Hepatic stellate cell (primary cell): Measurements from ENCODE around the gene FARP2.
"Not testable (repeated sequence)": the region's sequence is repeated elsewhere in the genome, so short reads cannot be mapped to it uniquely, and the experiment has no call there.

Source experiments
- DNase-seq: peaks from one replicate; pipeline ENCODE4 v3.0.0; 2011; ENCODE audit warnings: low spot score

The FARP2 gene

DNA sequence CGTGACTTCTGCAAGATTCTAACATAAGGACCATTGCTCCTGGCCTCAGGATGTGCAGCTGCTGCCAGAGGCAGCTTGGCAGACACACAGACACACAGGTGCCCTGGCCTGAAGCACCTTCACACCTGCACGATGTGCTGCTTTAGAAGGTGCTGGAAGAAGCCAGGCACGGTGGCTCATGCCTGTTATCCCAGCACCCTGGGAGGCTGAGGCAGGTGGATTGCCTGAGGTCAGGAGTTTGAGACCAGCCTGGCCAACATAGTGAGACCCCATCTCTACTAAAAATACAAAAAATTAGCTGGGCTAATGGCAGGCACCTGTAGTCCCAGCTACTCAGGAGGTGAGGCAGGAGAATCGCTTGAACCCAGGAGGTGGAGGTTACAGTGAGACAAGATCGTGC is 57.4 kb downstream of the FARP2 start:
- DNase-seq = not testable (repeated sequence)

DNA sequence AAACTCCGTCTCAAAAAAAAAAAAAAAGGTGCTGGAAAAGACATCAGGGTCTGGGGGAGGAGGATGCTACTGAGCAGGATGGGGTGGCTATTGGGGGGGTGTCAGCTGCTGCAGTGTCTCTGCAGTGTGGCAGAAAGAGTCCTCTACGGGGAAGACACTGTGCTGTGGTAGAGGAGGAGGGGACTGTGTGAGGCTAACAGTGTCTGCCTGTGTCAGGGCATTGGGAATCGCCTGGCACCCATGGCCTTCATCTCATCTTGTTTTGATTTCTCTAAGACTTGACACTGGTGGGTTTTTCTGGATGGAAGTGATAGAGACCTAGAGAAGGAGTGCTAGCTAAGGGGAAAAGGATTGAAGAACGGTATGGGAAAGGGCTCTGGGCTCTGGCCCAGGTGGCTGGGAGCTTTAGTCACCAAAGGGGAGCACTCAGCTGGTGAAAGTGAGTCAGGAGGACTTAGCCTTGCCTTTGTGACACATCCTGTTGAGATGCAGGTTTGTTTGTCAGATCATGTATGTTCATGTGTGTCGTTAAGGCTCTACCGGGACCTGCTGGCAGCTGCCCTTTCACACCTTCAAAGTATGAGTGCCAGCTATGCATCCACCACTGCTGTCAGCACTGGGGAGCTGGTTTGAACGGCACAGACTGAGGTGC is 58.0 kb downstream of the FARP2 start:
- DNase-seq = no peak

DNA sequence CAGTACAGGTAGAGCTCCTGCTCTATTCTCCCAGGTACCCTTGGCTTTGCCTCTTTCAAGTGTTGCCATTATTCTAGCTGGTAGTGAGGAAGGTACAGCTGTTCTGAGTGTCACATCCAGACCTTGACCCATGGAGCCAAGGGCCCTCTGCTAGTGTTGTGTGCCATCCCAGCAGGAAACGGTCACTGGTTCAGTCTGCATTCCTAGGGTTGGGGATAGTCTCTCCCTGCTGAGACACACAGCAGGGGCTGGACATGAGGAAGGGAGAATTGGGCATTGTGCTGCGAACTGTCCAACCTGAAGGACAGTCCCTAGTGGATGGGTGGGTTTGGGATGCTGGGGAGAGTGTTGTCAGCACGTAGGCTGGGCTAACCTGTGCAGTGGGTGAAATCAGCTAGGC is 59.1 kb downstream of the FARP2 start:
- no peak for DNase-seq

DNA sequence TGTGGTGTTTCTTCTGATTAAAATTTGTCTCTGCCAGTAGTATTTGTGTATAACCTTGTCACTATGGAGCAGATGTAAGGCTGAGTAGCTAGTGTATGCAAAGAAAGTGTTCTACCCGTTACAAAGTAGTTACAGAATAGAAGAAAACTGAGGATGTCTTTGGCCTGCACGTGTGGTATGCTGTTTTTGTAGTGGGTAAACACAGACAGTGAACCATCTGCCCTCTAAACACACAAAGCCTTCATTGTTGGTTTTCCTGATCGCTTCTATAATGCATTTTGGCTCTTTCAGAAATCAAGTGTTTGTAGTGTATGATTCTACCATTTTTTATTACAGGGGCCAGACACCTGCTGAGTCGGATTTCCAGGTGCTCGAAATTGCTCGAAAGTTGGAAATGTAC is 61.5 kb downstream of the FARP2 start:
- no peak for DNase-seq

DNA sequence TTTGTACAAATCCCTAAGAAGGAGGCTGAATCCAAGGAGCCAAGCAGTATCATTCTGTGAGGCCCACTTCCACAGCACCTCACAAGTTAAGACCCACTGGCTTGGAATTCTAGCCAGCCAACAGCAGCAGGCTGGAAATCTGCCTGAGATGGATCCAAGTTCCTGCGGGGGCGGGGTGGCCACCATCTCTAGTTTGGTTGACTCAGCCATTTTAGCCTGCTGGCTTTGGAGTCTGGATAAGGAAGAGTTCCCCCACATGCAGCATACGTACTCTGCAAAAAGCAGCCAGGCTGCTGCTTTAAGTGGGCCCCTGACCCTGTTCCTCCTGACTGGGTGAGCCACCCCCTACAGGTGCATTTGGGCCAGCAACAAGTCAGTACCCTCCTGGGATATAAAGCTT is 65.2 kb downstream of the FARP2 start:
- no peak for DNase-seq

DNA sequence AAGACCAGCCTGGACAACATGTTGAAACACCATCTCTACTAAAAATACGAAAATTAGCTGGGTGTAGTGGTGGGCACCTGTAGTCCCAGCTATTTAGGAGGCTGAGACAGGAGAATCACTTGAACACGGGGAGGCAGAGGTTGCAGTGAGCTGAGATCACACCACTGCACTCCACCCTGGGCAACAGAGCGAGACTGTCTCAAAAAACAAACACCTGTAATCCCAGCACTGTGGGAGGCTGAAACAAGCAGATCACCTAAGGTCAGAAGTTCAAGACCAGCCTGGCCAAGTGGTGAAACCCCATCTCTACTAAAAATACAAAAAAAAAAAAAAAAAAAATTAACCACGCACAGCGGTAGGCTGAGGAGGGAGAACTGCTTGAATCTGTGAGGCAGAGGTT is 65.9 kb downstream of the FARP2 start:
- DNase-seq = not testable (repeated sequence)

DNA sequence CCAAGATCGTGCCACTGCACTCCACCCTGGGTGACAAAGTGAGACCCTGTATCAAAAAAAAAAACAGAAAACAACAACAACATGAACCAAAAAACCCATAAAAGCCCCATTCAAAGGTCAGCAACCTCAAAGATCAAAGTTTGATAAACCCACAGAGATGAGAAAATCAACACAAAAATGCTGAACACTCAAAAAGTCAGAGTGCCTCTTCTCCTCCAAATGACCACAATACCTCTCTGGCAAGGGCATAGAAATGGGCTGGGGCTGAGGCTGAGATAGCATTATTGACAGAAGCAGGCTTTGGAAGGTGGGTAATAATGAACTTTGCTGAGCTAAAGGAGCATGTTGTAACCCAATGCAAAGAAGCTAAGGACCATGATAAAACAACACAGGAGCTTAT is 66.3 kb downstream of the FARP2 start:
- DNase-seq = no peak

DNA sequence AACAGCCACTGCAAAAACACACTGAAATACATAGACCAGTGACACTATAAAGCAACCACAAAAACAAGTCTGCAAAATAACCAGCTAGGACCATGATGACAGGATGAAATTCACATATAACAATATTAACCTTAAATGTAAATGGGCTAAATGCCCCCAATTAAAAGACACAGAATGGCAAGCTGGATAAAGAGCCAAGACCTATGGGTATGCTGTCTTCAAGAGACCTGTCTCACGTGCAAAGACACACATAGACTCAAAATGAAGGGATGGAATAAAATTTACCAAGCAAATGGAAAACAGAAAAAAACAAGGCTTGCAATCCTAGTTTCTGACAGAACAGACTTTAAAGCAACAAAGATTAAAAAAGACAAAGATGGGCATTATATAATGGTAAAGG is 67.4 kb downstream of the FARP2 start:
- DNase-seq = not testable (repeated sequence)

DNA sequence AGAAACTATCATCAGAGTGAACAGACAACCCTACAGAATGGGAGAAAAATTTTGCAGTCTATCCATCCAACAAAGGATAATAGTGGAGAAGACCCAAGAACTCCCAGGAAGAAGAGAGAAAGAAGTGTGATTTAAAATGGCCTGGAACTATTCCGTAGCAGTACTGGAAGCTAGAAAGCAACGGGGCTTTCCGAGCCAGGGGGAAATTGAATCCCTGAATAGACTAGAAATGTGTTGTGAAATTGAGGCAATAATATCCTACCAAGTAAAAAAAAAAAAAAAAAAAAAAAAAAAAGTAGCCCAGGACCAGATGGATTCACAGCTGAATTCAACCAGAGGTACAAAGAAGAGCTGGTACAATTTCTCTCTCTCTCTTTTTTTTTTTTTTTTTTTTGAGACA is 69.3 kb downstream of the FARP2 start:
- DNase-seq = no peak

DNA sequence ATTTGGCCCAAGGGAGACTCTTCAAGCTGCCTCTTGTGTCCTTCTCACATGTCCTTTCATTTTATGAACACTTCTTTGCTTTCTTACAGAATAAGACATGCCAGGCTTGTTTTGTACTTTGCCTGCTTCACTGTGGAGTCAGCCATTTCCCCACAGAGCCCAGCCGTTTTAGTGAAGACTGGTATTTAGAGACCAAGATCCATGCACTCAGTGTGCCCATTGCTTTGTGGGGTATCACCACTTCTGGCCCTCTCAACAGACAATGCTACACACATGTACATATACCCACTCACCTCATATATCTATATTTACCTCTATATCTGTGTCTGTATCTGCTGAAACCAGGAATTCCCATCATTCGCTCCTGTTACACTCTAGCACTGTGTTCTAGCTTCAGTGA is 74.1 kb downstream of the FARP2 start:
- DNase-seq = no peak

DNA sequence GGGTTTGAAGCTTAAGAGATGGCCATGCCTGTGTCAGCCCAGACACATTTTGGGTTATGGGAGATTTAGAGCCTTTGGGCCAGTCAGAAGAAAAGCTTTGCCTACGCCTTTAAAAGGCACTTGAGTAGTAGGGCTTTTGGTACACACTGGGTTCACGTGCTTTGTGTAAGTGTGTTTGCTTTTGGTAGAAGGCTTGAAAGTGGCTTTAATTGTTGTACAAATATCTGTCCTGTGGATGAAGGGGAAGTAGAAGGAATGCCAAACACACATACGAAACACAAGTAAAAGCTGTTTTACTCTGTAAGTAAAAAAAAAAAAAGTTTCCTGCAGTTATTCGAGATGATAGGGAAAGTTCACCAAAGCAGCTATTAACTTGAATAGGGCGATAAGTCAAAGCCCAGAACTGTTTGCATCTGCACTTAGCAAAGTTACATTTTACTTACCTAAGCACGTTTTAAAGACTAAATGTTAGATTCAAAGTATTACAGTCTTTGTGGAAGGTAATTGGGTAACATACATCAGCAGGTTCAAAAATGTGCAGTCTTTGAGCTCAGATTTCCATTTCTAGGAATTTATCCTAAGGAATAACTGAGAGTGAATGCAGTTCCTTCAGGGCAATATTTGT is 76.9 kb downstream of the FARP2 start:
- DNase-seq = no peak

DNA sequence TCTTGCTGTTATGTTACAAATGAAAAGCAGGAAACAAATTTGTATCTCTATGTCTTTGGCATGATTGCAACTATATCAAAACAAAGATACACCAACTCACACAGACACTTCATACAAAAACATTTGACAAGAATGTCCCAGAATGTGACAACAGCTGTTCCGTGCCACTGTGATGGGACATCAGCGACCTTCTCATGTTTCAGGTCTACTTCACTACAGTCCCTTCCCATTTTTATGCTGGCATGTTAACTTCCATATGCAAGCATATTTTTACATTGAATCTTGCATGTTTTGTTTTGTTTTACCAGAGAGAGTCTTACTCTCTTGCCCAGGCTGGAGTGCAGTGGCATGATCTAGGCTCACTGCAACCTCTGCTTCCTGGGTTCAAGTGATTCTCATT is 81.1 kb downstream of the FARP2 start:
- no peak for DNase-seq

DNA sequence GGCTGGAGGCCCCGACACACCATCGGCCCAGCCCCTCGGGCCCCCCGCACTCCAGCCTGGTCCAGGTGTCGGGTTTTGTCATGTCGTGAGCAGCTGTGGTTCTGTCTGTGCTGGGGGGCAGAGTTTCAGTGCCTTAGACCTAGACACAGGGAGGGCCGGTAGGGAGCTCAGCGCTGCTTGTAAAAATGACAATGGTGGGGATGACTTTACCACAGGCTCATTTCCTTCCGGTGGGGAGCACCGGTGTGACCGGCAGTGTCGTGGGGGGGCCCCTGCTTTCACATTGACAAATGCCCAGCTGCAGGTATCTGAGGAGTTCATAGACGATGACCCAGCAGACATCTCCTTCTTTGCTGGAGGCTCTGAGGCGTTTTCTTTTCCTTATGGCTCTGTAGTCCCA is 85.4 kb downstream of the FARP2 start:
- DNase-seq = no peak

DNA sequence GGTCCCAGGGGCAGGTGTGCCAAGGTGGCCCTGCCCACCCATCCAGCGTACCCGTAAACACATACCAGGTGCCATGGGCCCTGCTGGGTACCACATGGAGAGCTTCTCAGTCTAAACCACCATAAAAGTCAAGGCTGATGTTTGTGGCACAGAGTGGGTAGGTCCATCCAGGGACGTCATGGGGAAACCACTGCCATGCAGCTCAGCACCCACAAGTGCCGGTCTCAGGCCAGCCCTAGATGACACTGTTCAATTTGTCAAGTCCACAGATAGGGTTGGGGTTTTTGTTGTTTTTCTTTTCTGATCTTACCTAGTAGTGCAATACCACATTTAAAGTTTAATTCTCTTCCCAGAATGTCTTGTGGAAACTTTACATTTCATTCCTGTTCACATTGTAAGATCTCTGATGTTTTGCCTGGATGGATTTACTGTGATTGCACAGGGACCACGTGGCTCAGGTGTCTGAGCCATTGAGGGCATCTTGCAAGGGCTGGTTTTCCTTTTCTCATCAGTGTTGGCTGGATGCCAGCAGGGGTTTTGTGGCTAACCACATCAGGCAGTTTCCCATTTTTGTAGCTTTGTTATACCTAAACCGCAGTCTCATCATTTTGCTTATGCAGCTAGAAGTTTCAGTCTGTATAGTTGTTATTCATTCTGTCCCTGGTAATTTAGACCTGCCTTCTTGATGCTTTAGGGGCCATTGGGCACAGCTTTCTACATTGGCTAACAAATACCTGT is 87.6 kb downstream of the FARP2 start:
- no peak for DNase-seq

DNA sequence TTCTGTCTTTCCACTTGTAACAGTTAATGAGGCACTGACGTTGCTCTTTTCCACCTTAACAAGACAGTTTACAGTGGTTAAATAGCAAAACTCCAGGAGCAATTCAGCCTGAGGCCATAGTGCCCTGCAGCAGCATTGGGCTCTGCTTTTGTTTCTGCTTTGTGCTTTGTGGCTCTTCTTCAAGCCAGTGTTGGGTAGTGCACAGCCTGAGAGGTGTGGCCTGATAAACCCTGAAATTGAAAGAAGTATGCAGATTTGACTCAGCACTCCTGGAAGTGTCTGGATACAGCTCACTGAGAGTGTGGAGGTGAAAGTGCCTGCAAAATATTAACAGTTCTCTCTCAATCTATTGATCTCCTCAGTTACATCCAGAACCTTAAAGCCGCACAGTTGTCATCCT is 89.3 kb downstream of the FARP2 start:
- no peak for DNase-seq

DNA sequence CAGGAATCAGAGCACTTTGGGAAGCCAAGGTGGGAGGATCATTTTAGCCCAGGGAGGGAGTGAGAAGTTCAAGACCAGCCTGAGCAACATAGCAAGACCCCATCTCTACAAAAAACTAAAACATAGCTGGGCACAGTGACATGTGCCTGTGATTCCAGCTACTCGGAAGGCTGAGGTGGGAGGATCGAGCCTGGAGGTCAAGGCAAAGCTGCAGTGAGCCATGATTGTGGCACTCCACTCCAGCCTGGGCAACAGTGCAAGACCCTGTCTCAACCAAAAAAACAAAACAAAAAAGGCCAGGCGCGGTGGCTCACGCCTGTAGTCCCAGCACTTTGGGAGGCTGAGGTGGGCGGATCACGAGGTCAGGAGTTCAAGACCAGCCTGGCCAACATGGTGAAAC is 94.0 kb downstream of the FARP2 start:
- DNase-seq = not testable (repeated sequence)

DNA sequence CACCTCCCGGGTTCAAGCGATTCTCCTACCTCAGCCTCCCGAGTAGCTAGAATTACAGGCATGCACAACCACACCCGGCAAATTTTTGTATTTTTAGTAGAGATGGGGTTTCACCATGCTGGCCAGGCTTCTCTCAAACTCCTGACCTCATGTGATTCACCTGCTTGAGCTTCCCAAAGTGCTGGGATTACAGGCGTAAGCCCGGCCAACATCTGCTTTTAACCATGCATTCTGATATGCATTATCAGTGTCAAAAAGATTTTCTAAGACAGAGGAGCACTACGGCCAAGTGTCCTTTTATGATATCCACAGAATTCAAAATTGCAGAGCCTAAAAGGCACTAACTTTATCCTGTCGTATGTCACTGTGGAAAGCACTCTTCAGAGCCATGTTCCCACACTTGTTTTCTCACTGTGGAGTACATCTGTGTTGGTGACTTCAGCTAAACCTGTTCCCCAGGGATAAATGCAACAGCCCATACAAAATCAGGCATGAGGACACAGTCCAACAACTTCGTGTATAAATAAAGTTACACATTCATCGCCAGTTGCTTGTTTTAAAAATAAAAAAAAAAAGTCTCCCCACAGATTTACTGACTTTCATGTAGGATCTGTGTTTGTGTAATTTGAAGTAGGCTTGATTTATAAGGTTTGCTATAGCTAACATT is 95.9 kb downstream of the FARP2 start:
- no peak for DNase-seq

DNA sequence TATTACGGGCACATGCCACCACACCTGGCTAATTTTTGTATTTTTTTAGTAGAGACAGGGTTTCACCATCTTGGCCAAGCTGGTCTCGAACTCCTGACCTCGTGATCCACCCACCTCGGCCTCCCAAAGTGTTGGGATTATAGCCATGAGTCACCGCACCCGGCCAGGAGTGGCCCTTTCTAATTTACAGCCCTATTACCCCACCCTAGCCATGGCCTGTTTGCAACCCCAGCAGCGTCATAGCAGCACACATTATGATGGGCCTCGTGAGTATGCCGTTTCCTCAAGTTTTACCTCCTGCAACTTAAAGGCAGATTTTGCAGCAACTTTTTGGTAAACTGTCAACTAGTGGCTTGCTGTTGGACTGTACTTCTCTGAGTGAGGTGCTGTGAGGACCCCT is 97.8 kb downstream of the FARP2 start:
- DNase-seq = not testable (repeated sequence)

DNA sequence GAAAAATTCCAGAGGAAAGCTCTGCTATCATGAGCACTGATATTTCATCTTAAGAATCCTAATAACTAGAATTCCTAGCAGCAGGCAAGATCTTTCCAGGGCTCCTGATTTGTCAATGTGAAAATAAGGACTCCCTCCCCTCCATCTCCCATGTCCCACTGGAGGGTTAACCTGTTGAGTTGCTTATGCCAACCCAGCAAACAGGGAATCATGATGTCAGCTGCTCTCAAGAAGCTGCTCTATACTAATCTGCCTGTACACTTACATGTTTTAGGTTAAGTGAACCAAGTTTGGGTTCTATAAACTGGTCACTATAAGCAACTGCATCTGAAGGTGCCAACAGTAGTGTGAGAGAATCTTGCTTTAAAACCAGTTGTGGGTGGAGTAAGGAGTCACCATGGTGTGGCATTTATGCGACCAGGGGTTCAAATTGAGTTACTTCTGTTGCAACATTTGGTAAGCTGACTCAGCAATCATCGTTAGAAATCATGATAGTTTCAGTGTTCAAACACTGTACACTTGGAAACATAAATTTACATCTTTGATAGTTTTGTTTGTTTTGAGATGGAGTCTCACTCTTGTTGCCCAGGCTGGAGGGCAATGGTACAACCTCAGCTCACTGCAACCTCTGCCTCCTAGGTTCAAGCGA is 98.9 kb downstream of the FARP2 start:
- no peak for DNase-seq

DNA sequence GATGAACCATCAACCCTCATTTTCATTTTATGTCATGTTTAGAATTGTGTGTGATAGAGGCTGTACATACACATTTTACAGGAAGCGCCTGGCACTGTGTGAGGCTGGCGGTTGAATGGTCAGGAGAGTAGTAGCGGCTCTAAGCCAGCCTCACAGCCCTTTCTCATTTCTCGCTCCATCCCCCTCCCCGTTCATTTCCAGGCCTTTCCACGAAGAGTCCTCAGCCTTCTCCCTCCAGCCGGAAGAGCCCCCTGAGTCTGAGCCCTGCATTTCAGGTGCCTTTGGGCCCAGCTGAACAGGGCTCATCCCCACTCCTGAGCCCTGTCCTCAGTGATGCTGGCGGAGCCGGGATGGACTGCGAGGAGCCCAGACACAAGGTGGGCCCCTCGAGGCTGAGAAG is 100.5 kb downstream of the FARP2 start:
- DNase-seq = no peak

DNA sequence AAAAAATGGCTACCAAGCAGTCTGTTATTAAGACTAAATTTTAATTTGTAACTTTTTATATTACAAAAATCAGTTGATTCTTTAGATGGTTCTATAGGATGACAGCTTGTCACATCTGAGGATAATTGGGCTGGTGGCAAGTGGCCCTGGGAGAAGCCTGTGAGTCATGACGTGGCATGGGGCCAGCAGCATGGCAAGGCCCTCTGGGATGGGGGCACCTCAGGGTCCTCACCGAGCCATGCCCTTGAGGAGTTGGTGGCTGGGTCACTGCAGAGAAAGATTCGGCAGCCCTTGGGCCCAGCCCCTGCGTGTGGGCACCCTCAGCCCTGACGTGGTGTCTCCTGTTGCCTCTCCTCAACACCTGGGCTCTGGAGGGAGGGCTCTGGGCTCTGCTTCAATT is 102.6 kb downstream of the FARP2 start:
- DNase-seq = no peak

DNA sequence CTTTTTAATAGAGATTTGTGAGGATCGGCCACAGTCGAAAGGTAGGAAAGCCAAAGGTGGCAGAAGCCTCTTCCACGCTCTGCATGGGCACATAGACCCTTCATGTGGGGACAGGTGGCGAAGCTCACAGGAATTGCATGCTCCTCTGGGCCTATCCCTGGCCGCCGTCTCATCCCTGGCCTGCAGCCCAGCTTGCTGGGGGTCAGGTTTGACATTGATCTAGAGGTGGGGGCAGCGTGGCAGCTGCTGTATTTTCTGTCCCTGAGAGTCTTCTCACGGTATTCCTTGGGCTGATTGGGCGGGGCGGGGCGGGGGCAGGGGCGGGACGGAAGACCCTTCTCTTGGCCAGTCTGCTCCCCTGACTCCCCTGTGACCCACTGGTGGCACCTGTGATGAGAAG is 103.4 kb downstream of the FARP2 start:
- DNase-seq = no peak

DNA sequence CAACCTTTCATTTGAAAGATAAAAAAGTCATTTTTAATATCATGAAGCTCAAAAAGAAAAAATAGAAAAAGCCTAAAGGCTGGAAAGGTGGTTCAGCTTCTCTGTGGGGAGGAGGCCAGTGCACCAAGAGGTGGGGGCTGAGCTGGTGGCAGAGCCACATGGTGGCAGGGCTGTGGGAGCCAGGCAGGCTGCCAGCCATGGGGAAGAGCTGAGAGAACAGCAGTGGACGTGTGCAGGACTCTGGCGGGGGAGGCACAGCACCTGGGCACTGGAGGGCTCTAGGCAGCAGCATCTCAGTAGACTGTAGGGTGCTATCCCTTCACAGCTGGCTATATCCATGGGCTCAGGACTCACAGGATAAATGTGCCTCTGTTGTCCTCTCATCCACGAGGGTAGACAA is 104.5 kb downstream of the FARP2 start:
- no peak for DNase-seq
